GM23338 (cell line): ENCODE results near the gene CPNE5. TPM values are rescaled to one million over a fixed set of nuclear protein-coding genes. Genes with fewer than 3 reads are reported as not detected.
A peak's percentile ranks its signal among the peaks of the same experiment; 100 is the strongest.

Experiments used
- ATAC-seq: fragments of 200-7000 bp; cut with Tn5 transposase; 3 replicates; pipeline ENCODE4 v1.9.1; 2020
- DNase-seq: peaks from one replicate; pipeline ENCODE4 v3.0.0-alpha.2; 2015; ENCODE audit warnings: low spot score
- H2AFZ ChIP-seq: fragments of 200-600 bp; sonication (generic); 2 replicates; pipeline ENCODE4 v1.8.0; 2016; ENCODE audit warnings: antibody characterized with exemption, mild to moderate bottlenecking, moderate library complexity
- H3F3A ChIP-seq: fragments of 200-600 bp; sonication (generic); replicated peaks from 2 replicates; pipeline ENCODE4 v1.8.0; 2017; ENCODE audit warnings: antibody characterized with exemption, mixed run types, low read depth
- H3K27ac ChIP-seq: fragments of 200-600 bp; sonication (generic); 2 replicates; pipeline ENCODE4 v1.6.1; 2016; ENCODE audit warnings: low read depth
- H3K27me3 ChIP-seq: fragments of 200-600 bp; sonication (generic); 2 replicates; pipeline ENCODE4 v1.8.0; 2016; ENCODE audit warnings: mild to moderate bottlenecking, mixed run types, moderate library complexity; ENCODE audit not compliant: insufficient read depth
- H3K36me3 ChIP-seq: fragments of 200-600 bp; sonication (generic); 2 replicates; pipeline ENCODE4 v1.8.0; 2016; ENCODE audit warnings: mild to moderate bottlenecking; ENCODE audit not compliant: insufficient read depth
- H3K4me1 ChIP-seq: fragments of 200-600 bp; sonication (generic); 2 replicates; pipeline ENCODE4 v1.8.0; 2016; ENCODE audit warnings: mild to moderate bottlenecking, moderate library complexity; ENCODE audit not compliant: insufficient read depth
- H3K4me2 ChIP-seq: fragments of 200-600 bp; sonication (generic); 2 replicates; pipeline ENCODE4 v1.7.1; 2017; ENCODE audit warnings: mixed run types
- H3K4me3 ChIP-seq: fragments of 200-600 bp; sonication (generic); 2 replicates; pipeline ENCODE4 v1.6.1; 2016; ENCODE audit warnings: mixed run types
- H3K79me2 ChIP-seq: fragments of 200-600 bp; sonication (generic); replicated peaks from 2 replicates; pipeline ENCODE4 v1.8.0; 2017; ENCODE audit warnings: mild to moderate bottlenecking; ENCODE audit not compliant: insufficient read depth
- H3K9me2 ChIP-seq: fragments of 200-600 bp; sonication (generic); 2 replicates; pipeline ENCODE4 v1.8.0; 2017; ENCODE audit not compliant: insufficient read depth
- H4K20me1 ChIP-seq: fragments of 200-600 bp; sonication (generic); replicated peaks from 2 replicates; pipeline ENCODE4 v1.8.0; 2017; ENCODE audit warnings: mild to moderate bottlenecking; ENCODE audit not compliant: insufficient read depth
- H3K27ac Mint-ChIP-seq: 2 replicates; pipeline ENCODE4 v1.8.0; 2020; ENCODE audit warnings: inconsistent platforms, mild to moderate bottlenecking, moderate library complexity, mixed read lengths
- H3K27me3 Mint-ChIP-seq: 3 replicates; pipeline ENCODE4 v1.8.0; 2022; ENCODE audit warnings: low read depth, mild to moderate bottlenecking, moderate library complexity, mixed read lengths, inconsistent platforms; ENCODE audit not compliant: insufficient read depth, poor library complexity
- H3K36me3 Mint-ChIP-seq: 3 replicates; pipeline ENCODE4 v1.8.0; 2021; ENCODE audit warnings: low read depth, mild to moderate bottlenecking, inconsistent platforms, moderate library complexity, mixed read lengths
- H3K4me1 Mint-ChIP-seq: 3 replicates; pipeline ENCODE4 v1.8.0; 2020; ENCODE audit warnings: mild to moderate bottlenecking, inconsistent platforms, mixed read lengths
- H3K4me3 Mint-ChIP-seq: 3 replicates; pipeline ENCODE4 v1.8.0; 2021; ENCODE audit warnings: moderate library complexity, mild to moderate bottlenecking, inconsistent platforms, mixed read lengths
- H3K9me3 Mint-ChIP-seq: 3 replicates; pipeline ENCODE4 v1.8.0; 2020; ENCODE audit warnings: moderate library complexity, mild to moderate bottlenecking, inconsistent platforms, mixed read lengths
- CREB1 ChIP-seq: fragments of 250-450 bp; sonication (Bioruptor Pico); IDR thresholded peaks from 2 replicates; pipeline ENCODE4 v1.5.0; 2020; ENCODE audit warnings: low read depth, mild to moderate bottlenecking, moderate library complexity
- EZH2 ChIP-seq: fragments of 200-600 bp; sonication (generic); IDR thresholded peaks from one replicate; pipeline ENCODE4 v1.8.0; 2017; ENCODE audit warnings: antibody characterized with exemption, mild to moderate bottlenecking, low read depth; ENCODE audit not compliant: unreplicated experiment
- EZH2phosphoT487 ChIP-seq: fragments of 200-600 bp; sonication (generic); IDR thresholded peaks from one replicate; pipeline ENCODE4 v1.8.1; 2018; ENCODE audit warnings: antibody characterized with exemption; ENCODE audit not compliant: unreplicated experiment
- JUNB ChIP-seq: IDR thresholded peaks from one replicate; pipeline ENCODE4 v1.6.1; 2016; ENCODE audit warnings: antibody characterized with exemption; ENCODE audit not compliant: unreplicated experiment
- NANOG ChIP-seq: IDR thresholded peaks from 2 replicates; pipeline ENCODE4 v1.6.1; 2016; ENCODE audit warnings: antibody characterized with exemption, borderline replicate concordance
- POLR2AphosphoS5 ChIP-seq: IDR thresholded peaks from 2 replicates; pipeline ENCODE4 v1.6.1; 2016; ENCODE audit warnings: antibody characterized with exemption, low read depth
- STAT1 ChIP-seq: IDR thresholded peaks from one replicate; pipeline ENCODE4 v1.6.1; 2016; ENCODE audit warnings: antibody characterized with exemption; ENCODE audit not compliant: unreplicated experiment
- ZNF114 ChIP-seq: fragments of 250-450 bp; sonication (Bioruptor Pico); IDR thresholded peaks from 2 replicates; pipeline ENCODE4 v1.5.0; 2020; ENCODE audit warnings: mild to moderate bottlenecking, moderate library complexity
- ZNF331 ChIP-seq: fragments of 250-450 bp; sonication (Bioruptor Pico); IDR thresholded peaks from 2 replicates; pipeline ENCODE4 v1.5.0; 2020; ENCODE audit warnings: low read depth, mild to moderate bottlenecking, moderate library complexity
- polyA plus RNA-seq: library from polyadenylated mRNA; unstranded; fragments of >200 nt; fragmentation: Nextera tagmentation; extraction: Ambion mirVana; gene quantifications from 2 replicates; pipeline ENCODE4 v1.2.1, GENCODE V29; 2016
- total RNA-seq: library from RNA; depleted of rRNA; stranded (reverse); fragments of >200 nt; shearing (Covaris generic); gene quantifications from 2 replicates; pipeline ENCODE4 v1.2.3, GENCODE V29; 2014
- TF ChIP-seq, protein P1 (sequence below): IDR thresholded peaks from one replicate; pipeline ENCODE4 v1.6.1; 2018; ENCODE audit warnings: antibody characterized with exemption; ENCODE audit not compliant: unreplicated experiment
- TF ChIP-seq, protein P2 (sequence below): IDR thresholded peaks from 2 replicates; pipeline ENCODE4 v1.6.1; 2016; ENCODE audit warnings: antibody characterized with exemption
- TF ChIP-seq, protein P3 (sequence below), 2 experiments: fragments of 200-600 bp in 1 of 2; sonication (generic) in 1 of 2; conservative IDR thresholded peaks; 2 replicates each; pipeline versions ENCODE4 v1.5.1 to v1.6.1; 2016 to 2017; ENCODE audit warnings: antibody characterized with exemption in 2 of 2, low read depth in 2 of 2, mild to moderate bottlenecking in 2 of 2, moderate library complexity in 1 of 2
- TF ChIP-seq, protein P4 (sequence below): fragments of 250-450 bp; sonication (Bioruptor Pico); IDR thresholded peaks from 2 replicates; pipeline ENCODE4 v1.5.0; 2020; ENCODE audit warnings: mild to moderate bottlenecking, moderate library complexity

The CPNE5 gene
- total and polyA plus RNA-seq, 2 experiments from 2014 or later = 0.14 to 0.42 TPM

DNA sequence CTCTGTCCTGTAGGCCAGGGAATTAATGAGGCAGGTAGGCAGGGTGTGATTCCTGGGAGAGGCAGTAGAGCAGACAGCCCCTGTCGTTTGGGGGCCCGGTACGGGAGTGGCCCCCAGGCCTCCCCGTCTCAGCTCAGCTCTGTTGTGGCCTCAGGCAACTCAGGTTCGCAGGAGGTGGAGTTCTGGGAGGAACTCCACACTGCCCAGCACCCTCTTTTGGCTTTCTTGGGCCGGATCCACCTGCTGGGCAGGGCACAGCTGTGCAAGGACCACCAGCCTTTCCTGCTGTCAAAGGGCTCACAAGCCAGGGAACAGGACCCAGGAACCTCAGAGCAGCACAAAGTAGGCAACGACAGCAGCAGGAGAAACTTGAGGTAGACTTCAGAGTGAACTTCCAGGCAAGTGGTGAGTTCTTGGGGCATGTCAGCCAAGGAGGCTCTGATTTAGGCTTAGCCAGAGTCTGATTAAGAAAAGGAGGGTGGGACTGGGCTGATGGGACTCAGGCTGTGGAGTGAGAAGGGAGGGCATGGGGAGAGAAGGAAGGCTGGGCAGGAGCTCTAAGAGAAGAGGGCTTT lies 104.7 kb downstream of the CPNE5 start:
- no peaks in the 10 kb centered on the region for H3K36me3 Mint-ChIP-seq
- no peak overlapping the region for H3K27ac Mint-ChIP-seq
- peaks cover 11% of the 10 kb centered on the region for H3K27me3 Mint-ChIP-seq
- H4K20me1 ChIP-seq = no peaks in the 10 kb centered on the region
- H2AFZ ChIP-seq = no peak overlapping the region; the same call in 1 of the 2 replicates
- H3K27ac ChIP-seq = no peak overlapping the region
- H3K4me1 ChIP-seq = peaks cover 13% of the 10 kb centered on the region; the same call in 1 of the 2 replicates
- H3K4me3 Mint-ChIP-seq = no peak overlapping the region
- H3K4me3 ChIP-seq = no peak overlapping the region
- TF ChIP-seq POLR2AphosphoS5 (no peak), ZNF114 (no peak), JUNB (no peak), STAT1 (no peak), CREB1 (no peak), EZH2 (no peak), NANOG (no peak), ZNF331 (no peak), EZH2phosphoT487 (no peak)
- TF ChIP-seq, protein P1, sequence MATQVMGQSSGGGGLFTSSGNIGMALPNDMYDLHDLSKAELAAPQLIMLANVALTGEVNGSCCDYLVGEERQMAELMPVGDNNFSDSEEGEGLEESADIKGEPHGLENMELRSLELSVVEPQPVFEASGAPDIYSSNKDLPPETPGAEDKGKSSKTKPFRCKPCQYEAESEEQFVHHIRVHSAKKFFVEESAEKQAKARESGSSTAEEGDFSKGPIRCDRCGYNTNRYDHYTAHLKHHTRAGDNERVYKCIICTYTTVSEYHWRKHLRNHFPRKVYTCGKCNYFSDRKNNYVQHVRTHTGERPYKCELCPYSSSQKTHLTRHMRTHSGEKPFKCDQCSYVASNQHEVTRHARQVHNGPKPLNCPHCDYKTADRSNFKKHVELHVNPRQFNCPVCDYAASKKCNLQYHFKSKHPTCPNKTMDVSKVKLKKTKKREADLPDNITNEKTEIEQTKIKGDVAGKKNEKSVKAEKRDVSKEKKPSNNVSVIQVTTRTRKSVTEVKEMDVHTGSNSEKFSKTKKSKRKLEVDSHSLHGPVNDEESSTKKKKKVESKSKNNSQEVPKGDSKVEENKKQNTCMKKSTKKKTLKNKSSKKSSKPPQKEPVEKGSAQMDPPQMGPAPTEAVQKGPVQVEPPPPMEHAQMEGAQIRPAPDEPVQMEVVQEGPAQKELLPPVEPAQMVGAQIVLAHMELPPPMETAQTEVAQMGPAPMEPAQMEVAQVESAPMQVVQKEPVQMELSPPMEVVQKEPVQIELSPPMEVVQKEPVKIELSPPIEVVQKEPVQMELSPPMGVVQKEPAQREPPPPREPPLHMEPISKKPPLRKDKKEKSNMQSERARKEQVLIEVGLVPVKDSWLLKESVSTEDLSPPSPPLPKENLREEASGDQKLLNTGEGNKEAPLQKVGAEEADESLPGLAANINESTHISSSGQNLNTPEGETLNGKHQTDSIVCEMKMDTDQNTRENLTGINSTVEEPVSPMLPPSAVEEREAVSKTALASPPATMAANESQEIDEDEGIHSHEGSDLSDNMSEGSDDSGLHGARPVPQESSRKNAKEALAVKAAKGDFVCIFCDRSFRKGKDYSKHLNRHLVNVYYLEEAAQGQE = no peak
- TF ChIP-seq, protein P2, sequence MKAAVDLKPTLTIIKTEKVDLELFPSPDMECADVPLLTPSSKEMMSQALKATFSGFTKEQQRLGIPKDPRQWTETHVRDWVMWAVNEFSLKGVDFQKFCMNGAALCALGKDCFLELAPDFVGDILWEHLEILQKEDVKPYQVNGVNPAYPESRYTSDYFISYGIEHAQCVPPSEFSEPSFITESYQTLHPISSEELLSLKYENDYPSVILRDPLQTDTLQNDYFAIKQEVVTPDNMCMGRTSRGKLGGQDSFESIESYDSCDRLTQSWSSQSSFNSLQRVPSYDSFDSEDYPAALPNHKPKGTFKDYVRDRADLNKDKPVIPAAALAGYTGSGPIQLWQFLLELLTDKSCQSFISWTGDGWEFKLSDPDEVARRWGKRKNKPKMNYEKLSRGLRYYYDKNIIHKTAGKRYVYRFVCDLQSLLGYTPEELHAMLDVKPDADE = no peak
- TF ChIP-seq, protein P3, sequence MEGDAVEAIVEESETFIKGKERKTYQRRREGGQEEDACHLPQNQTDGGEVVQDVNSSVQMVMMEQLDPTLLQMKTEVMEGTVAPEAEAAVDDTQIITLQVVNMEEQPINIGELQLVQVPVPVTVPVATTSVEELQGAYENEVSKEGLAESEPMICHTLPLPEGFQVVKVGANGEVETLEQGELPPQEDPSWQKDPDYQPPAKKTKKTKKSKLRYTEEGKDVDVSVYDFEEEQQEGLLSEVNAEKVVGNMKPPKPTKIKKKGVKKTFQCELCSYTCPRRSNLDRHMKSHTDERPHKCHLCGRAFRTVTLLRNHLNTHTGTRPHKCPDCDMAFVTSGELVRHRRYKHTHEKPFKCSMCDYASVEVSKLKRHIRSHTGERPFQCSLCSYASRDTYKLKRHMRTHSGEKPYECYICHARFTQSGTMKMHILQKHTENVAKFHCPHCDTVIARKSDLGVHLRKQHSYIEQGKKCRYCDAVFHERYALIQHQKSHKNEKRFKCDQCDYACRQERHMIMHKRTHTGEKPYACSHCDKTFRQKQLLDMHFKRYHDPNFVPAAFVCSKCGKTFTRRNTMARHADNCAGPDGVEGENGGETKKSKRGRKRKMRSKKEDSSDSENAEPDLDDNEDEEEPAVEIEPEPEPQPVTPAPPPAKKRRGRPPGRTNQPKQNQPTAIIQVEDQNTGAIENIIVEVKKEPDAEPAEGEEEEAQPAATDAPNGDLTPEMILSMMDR (conservative IDR thresholded peaks at IDR 0.05; ENCODE audit: low read depth in 2 of 2) = no peak
- TF ChIP-seq, protein P4, sequence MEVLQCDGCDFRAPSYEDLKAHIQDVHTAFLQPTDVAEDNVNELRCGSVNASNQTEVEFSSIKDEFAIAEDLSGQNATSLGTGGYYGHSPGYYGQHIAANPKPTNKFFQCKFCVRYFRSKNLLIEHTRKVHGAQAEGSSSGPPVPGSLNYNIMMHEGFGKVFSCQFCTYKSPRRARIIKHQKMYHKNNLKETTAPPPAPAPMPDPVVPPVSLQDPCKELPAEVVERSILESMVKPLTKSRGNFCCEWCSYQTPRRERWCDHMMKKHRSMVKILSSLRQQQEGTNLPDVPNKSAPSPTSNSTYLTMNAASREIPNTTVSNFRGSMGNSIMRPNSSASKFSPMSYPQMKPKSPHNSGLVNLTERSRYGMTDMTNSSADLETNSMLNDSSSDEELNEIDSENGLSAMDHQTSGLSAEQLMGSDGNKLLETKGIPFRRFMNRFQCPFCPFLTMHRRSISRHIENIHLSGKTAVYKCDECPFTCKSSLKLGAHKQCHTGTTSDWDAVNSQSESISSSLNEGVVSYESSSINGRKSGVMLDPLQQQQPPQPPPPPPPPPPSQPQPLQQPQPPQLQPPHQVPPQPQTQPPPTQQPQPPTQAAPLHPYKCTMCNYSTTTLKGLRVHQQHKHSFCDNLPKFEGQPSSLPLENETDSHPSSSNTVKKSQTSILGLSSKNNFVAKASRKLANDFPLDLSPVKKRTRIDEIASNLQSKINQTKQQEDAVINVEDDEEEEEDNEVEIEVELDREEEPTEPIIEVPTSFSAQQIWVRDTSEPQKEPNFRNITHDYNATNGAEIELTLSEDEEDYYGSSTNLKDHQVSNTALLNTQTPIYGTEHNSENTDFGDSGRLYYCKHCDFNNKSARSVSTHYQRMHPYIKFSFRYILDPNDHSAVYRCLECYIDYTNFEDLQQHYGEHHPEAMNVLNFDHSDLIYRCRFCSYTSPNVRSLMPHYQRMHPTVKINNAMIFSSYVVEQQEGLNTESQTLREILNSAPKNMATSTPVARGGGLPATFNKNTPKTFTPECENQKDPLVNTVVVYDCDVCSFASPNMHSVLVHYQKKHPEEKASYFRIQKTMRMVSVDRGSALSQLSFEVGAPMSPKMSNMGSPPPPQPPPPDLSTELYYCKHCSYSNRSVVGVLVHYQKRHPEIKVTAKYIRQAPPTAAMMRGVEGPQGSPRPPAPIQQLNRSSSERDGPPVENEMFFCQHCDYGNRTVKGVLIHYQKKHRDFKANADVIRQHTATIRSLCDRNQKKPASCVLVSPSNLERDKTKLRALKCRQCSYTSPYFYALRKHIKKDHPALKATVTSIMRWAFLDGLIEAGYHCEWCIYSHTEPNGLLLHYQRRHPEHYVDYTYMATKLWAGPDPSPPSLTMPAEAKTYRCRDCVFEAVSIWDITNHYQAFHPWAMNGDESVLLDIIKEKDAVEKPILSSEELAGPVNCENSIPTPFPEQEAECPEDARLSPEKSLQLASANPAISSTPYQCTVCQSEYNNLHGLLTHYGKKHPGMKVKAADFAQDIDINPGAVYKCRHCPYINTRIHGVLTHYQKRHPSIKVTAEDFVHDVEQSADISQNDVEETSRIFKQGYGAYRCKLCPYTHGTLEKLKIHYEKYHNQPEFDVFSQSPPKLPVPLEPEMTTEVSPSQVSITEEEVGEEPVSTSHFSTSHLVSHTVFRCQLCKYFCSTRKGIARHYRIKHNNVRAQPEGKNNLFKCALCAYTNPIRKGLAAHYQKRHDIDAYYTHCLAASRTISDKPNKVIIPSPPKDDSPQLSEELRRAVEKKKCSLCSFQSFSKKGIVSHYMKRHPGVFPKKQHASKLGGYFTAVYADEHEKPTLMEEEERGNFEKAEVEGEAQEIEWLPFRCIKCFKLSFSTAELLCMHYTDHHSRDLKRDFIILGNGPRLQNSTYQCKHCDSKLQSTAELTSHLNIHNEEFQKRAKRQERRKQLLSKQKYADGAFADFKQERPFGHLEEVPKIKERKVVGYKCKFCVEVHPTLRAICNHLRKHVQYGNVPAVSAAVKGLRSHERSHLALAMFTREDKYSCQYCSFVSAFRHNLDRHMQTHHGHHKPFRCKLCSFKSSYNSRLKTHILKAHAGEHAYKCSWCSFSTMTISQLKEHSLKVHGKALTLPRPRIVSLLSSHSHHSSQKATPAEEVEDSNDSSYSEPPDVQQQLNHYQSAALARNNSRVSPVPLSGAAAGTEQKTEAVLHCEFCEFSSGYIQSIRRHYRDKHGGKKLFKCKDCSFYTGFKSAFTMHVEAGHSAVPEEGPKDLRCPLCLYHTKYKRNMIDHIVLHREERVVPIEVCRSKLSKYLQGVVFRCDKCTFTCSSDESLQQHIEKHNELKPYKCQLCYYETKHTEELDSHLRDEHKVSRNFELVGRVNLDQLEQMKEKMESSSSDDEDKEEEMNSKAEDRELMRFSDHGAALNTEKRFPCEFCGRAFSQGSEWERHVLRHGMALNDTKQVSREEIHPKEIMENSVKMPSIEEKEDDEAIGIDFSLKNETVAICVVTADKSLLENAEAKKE = no peak
- no peak for DNase-seq
- H3K4me2 ChIP-seq = peak overlapping the region; percentile 53; the same call in 1 of the 2 replicates
- H3K4me1 Mint-ChIP-seq = peaks cover 18% of the 10 kb centered on the region
- H3K36me3 ChIP-seq = no peaks in the 10 kb centered on the region
- no peaks in the 10 kb centered on the region for H3K9me2 ChIP-seq
- no peak for ATAC-seq
- no peaks in the 10 kb centered on the region for H3K27me3 ChIP-seq
- H3K9me3 Mint-ChIP-seq = no peaks in the 10 kb centered on the region
- H3K79me2 ChIP-seq = no peaks in the 10 kb centered on the region
- no peaks in the 10 kb centered on the region; the same call in 1 of the 2 replicates for H3F3A ChIP-seq
